Activated effector memory CD4-positive, alpha-beta T cell treated with anti-CD3 and anti-CD28 coated beads, Interleukin-2, amount 50 U/mL, for 16 hours (primary cell): ENCODE measurements around the gene GJC2.
"Not testable (repeated sequence)": the region's sequence is repeated elsewhere in the genome, so short reads cannot be mapped to it uniquely, and the experiment has no call there.

Experiments
- DNase-seq: peaks from one replicate; pipeline ENCODE4 v3.0.0-alpha.2; 2020

Gene GJC2

GRCh38 chr1:228174482-228175315 lies 25.0 kb downstream of the GJC2 start:
- peak; percentile 83 for DNase-seq

GRCh38 chr1:228175316-228176023 lies 25.7 kb downstream of the GJC2 start:
- DNase-seq: peak; percentile 63

- DNase-seq: peak; percentile 58
Measured at GRCh38 chr1:228176024-228176395, 26.3 kb downstream of the GJC2 start.

- peak; percentile 58 for DNase-seq
Measured at GRCh38 chr1:228176461-228177182, 26.9 kb downstream of the GJC2 start.

GRCh38 chr1:228177183-228177475 lies 27.4 kb downstream of the GJC2 start:
- no peak for DNase-seq

- peak; percentile 31 for DNase-seq
Measured at GRCh38 chr1:228177721-228178710, 28.3 kb downstream of the GJC2 start.

- DNase-seq: peak; percentile 49
Measured at GRCh38 chr1:228178737-228179684, 29.3 kb downstream of the GJC2 start.

GRCh38 chr1:228180271-228180958 lies 30.7 kb downstream of the GJC2 start:
- DNase-seq: no peak

GRCh38 chr1:228180959-228181644 lies 31.4 kb downstream of the GJC2 start:
- DNase-seq: peak; percentile 45

GRCh38 chr1:228181645-228182034 lies 31.9 kb downstream of the GJC2 start:
- peak; percentile 39 for DNase-seq

GRCh38 chr1:228182296-228183030 lies 32.7 kb downstream of the GJC2 start:
- DNase-seq: peak; percentile 36

- peak; percentile 48 for DNase-seq
Measured at GRCh38 chr1:228184152-228184551, 34.4 kb downstream of the GJC2 start.

- peak; percentile 79 for DNase-seq
Measured at GRCh38 chr1:228185641-228185965, 35.9 kb downstream of the GJC2 start.

GRCh38 chr1:228188249-228188648 lies 38.5 kb downstream of the GJC2 start:
- DNase-seq: not testable (repeated sequence)

- peak; percentile 21 for DNase-seq
Measured at GRCh38 chr1:228190182-228190581, 40.5 kb downstream of the GJC2 start.

- peak; percentile 27 for DNase-seq
Measured at GRCh38 chr1:228190778-228191177, 41.0 kb downstream of the GJC2 start.

- DNase-seq: no peak
Measured at GRCh38 chr1:228194436-228194835, 44.7 kb downstream of the GJC2 start.

GRCh38 chr1:228194921-228195812 lies 45.4 kb downstream of the GJC2 start:
- DNase-seq: peak; percentile 19
